Activated naive CD4-positive, alpha-beta T cell treated with anti-CD3 and anti-CD28 coated beads, Interleukin-2, amount 50 U/mL, for 72 hours (primary cell): ENCODE data around the gene NAA38. TPM values are rescaled to one million over a fixed set of nuclear protein-coding genes. Genes with fewer than 3 reads are reported as not detected.

ENCODE experiments used
- ATAC-seq, 2 donors: fragments of 150-1000 bp; cut with Tn5 transposase; 2 replicates each; pipeline ENCODE4 v1.10.0; 2021; ENCODE audit warnings: mild to moderate bottlenecking in 2 of 2, moderate library complexity in 2 of 2
- DNase-seq, 2 donors: peaks; one replicate each; pipeline ENCODE4 v3.0.0; 2021 to 2022; ENCODE audit warnings: low spot score in 2 of 2
- H3K27ac Mint-ChIP-seq, 2 donors: one replicate each; pipeline ENCODE4 v1.8.0; 2022; ENCODE audit warnings: mild to moderate bottlenecking in 2 of 2, mixed read lengths in 2 of 2
- H3K36me3 Mint-ChIP-seq, 2 donors: one replicate each; pipeline ENCODE4 v1.8.0; 2022; ENCODE audit warnings: mixed read lengths in 2 of 2
- H3K9me3 Mint-ChIP-seq, 2 donors: one replicate each; pipeline ENCODE4 v1.8.0; 2022; ENCODE audit warnings: mixed read lengths in 2 of 2
- total RNA-seq, 2 donors: library from RNA; stranded (reverse); gene quantifications; one replicate each; pipeline ENCODE4 v1.2.3, GENCODE V29; 2022

Gene NAA38
- total RNA-seq, 2 donors from 2014 or later: 91.4 to 103 TPM

- H3K27ac Mint-ChIP-seq: no peak overlapping the region
- no peak for DNase-seq
- H3K9me3 Mint-ChIP-seq: no peaks in the 10 kb centered on the region
- ATAC-seq: no peak
- no peaks in the 10 kb centered on the region for H3K36me3 Mint-ChIP-seq
These were observed 1.7 kb upstream of the NAA38 start for GRCh38 chr17:7859028-7859427.

DNA sequence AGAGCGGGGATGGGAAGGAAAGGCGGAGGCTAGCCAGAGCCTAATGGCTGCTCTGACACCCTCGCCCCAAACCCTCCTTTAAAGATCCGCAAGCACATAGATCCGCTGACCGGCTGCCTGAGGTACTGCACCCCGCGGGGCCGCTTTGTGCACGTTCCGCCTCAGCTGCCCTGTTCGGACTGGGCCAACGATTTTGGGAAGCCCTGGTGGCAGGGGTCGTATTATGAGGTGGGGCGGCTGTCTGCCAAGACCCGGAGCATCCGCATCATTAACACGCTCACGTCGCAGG lies 1.1 kb upstream of the NAA38 start:
- Mint-ChIP-seq H3K36me3 (no peaks in the 10 kb centered on the region), H3K9me3 (no peaks in the 10 kb centered on the region), H3K27ac (no peak overlapping the region)
- DNase-seq (peak in 1 of 2 donors; percentile 56), ATAC-seq (no peak)

DNA sequence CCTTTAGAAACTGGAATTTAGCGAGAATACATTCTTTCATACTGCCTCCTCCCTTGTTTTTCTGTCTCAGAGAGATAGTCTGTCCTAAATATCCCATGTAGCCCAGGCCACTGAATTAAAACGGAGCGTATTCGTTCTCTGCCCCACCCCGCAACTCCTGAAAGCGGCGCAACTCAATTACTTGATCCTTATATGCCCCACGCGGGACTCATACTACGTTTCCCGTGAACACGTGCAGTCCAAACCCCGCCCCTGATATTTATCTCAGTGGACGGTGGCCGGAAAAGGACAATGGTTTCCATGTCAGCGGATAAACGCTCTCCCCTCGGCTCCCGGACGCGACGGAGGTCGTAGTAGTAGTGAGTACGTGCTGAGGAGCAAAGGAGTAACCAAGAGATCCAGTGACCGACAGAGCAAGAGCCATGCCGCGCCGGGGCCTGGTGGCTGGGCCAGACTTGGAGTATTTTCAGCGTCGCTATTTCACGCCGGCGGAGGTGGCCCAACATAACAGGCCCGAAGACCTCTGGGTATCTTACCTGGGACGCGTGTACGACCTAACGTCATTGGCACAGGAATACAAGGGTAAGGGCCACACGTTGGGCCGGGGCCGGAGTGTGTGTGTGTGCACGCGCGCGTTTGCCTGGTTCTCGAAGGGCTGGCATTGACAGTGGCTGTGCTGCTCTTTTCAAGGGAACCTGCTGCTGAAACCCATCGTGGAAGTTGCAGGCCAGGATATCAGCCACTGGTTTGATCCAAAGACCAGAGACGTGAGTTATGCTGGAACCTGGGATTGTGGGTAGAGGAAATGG lies 558 bp upstream of the NAA38 start, which contains the start of gene CYB5D1:
Gene CYB5D1 (plus strand): TSS at position 291 of the 809 bp plus-strand sequence. CDS start 132 bp downstream, at position 423.
- peak; percentile 57 to 58 for ATAC-seq
- no peaks in the 10 kb centered on the region for H3K9me3 Mint-ChIP-seq
- H3K27ac Mint-ChIP-seq: no peak within 1 kb of the TSS
- DNase-seq: peak; percentile 83 to 87
- H3K36me3 Mint-ChIP-seq: no peaks in the 10 kb centered on the region

GRCh38 chr17:7856011-7856810 lies 1.1 kb downstream of the NAA38 start:
- no peaks in the 10 kb centered on the region for H3K9me3 Mint-ChIP-seq
- no peak overlapping the region for H3K27ac Mint-ChIP-seq
- DNase-seq (peak in 1 of 2 donors; percentile 49), ATAC-seq (no peak)
- peaks cover 0 to 5% of the 10 kb centered on the region in 2 donors for H3K36me3 Mint-ChIP-seq

GRCh38 chr17:7855660-7856010 lies 1.7 kb downstream of the NAA38 start:
- no peak for ATAC-seq
- no peak for DNase-seq
- Mint-ChIP-seq H3K27ac (no peak overlapping the region), H3K36me3 (peaks cover 5% of the 10 kb centered on the region in 2 donors), H3K9me3 (no peaks in the 10 kb centered on the region)

DNA sequence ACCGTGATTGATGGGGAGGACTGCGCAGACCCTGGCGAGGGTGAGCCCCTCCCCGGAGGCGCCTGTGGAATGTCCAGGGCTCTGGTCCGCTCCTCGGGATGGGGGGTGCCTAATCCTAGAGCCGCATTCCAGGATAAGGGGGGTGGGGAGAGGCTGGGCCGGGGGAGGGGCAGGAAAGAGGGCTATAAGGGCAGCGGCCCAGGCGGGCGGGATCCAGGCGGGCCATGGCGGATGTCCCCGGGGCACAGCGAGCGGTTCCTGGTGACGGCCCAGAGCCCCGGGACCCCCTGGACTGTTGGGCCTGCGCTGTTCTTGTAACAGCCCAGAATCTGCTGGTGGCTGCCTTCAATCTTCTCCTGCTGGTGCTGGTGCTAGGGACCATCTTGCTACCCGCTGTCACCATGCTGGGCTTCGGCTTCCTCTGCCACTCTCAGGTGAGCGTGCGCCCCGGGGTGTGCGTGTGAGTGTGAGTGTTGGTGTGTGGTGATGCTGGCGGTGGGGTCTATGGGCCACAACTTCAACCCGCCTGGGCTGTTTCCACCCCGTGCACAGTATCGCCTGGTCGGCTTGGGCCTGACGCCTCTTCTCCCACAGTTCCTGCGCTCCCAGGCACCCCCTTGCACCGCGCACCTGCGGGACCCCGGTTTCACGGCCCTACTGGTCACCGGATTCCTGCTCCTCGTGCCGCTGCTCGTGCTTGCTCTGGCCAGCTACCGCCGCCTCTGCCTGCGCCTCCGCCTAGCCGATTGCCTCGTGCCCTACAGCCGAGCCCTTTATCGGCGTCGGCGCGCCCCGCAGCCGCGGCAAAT lies 2.3 kb downstream of the NAA38 start, which contains the start of gene TMEM88:
Gene TMEM88 (plus strand): TSS at position 216 of the 809 bp plus-strand sequence. CDS start 9 bp downstream, at position 225.
- DNase-seq (peak in 1 of 2 donors; percentile 60), ATAC-seq (no peak)
- Mint-ChIP-seq H3K9me3 (no peaks in the 10 kb centered on the region), H3K27ac (no peak within 1 kb of the TSS), H3K36me3 (peaks cover 5 to 6% of the 10 kb centered on the region in 2 donors)

DNA sequence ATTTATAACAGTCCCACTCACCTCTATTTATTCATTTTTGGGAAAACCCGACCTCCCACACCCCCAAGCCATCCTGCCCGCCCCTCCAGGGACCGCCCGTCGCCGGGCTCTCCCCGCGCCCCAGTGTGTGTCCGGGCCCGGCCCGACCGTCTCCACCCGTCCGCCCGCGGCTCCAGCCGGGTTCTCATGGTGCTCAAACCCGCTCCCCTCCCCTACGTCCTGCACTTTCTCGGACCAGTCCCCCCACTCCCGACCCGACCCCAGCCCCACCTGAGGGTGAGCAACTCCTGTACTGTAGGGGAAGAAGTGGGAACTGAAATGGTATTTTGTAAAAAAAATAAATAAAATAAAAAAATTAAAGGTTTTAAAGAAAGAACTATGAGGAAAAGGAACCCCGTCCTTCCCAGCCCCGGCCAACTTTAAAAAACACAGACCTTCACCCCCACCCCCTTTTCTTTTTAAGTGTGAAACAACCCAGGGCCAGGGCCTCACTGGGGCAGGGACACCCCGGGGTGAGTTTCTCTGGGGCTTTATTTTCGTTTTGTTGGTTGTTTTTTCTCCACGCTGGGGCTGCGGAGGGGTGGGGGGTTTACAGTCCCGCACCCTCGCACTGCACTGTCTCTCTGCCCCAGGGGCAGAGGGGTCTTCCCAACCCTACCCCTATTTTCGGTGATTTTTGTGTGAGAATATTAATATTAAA lies 3.1 kb downstream of the NAA38 start:
- Mint-ChIP-seq H3K27ac (no peak overlapping the region), H3K9me3 (no peaks in the 10 kb centered on the region), H3K36me3 (peaks cover 5 to 6% of the 10 kb centered on the region in 2 donors)
- ATAC-seq (no peak), DNase-seq (peak in 1 of 2 donors; percentile 51)

- Mint-ChIP-seq H3K27ac (no peak overlapping the region), H3K36me3 (peaks cover 5 to 6% of the 10 kb centered on the region in 2 donors), H3K9me3 (no peaks in the 10 kb centered on the region)
- DNase-seq (peak in 1 of 2 donors; percentile 48), ATAC-seq (no peak)
These were observed 3.7 kb downstream of the NAA38 start for GRCh38 chr17:7853691-7854038.

DNA sequence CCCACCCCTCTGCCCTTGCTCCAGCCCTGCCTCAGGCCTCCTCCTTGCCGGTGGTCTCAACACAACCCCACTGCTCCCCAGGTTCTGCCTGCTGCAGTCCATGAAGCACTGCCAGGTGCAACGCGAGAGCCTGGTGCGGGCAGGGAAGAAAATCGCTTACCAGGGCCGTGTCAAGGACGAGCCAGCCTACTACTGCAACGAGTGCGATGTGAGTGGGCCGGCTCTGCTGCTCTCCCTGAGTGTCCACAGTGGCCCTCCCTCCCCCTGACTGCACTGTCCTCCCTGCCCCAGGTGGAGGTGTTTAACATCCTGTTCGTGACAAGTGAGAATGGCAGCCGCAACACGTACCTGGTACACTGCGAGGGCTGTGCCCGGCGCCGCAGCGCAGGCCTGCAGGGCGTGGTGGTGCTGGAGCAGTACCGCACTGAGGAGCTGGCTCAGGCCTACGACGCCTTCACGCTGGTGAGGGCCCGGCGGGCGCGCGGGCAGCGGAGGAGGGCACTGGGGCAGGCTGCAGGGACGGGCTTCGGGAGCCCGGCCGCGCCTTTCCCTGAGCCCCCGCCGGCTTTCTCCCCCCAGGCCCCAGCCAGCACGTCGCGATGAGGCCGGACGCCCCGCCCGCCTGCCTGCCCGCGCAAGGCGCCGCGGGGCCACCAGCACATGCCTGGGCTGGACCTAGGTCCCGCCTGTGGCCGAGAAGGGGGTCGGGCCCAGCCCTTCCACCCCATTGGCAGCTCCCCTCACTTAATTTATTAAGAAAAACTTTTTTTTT lies 4.3 kb downstream of the NAA38 start:
- H3K36me3 Mint-ChIP-seq: peaks cover 5 to 6% of the 10 kb centered on the region in 2 donors
- no peak overlapping the region for H3K27ac Mint-ChIP-seq

DNA sequence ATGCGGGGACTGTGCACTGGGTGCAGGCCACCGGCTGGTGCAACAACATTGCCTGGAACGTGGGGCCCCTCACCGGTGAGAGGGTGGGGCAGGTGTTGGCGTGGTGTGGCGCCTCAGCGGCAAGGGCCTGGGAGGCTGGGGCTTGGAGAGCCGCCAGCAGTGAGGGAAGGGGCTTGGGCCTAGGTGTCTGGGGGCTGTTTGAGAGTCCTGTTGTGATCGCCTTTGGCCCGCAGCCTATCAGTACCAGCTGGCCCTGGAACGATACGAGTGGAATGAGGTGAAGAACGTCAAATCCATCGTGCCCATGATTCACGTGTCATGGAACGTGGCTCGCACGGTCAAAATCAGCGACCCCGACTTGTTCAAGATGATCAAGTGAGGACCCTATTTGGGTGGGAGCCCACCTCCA lies 5.1 kb downstream of the NAA38 start:
- ATAC-seq: no peak
- Mint-ChIP-seq H3K9me3 (no peaks in the 10 kb centered on the region), H3K36me3 (peaks cover 5 to 6% of the 10 kb centered on the region in 2 donors)

More for the DNA sequence above, 4.3 kb downstream of the NAA38 start:
- no peak for ATAC-seq
- H3K9me3 Mint-ChIP-seq: no peaks in the 10 kb centered on the region
- peak in 1 of 2 donors; percentile 54 for DNase-seq

GRCh38 chr17:7851438-7852261 lies 5.7 kb downstream of the NAA38 start:
- ATAC-seq (peak; percentile 91 to 93), DNase-seq (peak; percentile 90 to 96)
- H3K9me3 Mint-ChIP-seq: no peaks in the 10 kb centered on the region
- H3K36me3 Mint-ChIP-seq: peaks cover 5 to 6% of the 10 kb centered on the region in 2 donors
- H3K27ac Mint-ChIP-seq: peak overlapping the region; percentile 22 to 66

More for the DNA sequence above, 5.1 kb downstream of the NAA38 start:
- H3K27ac Mint-ChIP-seq: peak overlapping the region in 1 of 2 donors; percentile 66
- DNase-seq: no peak

GRCh38 chr17:7850701-7851437 lies 6.5 kb downstream of the NAA38 start:
- H3K27ac Mint-ChIP-seq: peak overlapping the region in 1 of 2 donors; percentile 66
- H3K9me3 Mint-ChIP-seq: no peaks in the 10 kb centered on the region
- peaks cover 5 to 6% of the 10 kb centered on the region in 2 donors for H3K36me3 Mint-ChIP-seq
- DNase-seq: no peak
- peak; percentile 8 to 10 for ATAC-seq

- ATAC-seq (no peak), DNase-seq (no peak)
- no peaks in the 10 kb centered on the region for H3K9me3 Mint-ChIP-seq
- no peak overlapping the region for H3K27ac Mint-ChIP-seq
- peaks cover 5 to 6% of the 10 kb centered on the region in 2 donors for H3K36me3 Mint-ChIP-seq
These were observed 7.4 kb downstream of the NAA38 start for GRCh38 chr17:7849751-7850504.
